DND-41 (cell line): Measurements from ENCODE around the gene NSG1.

Source experiments
- CTCF ChIP-seq: IDR thresholded peaks from 2 replicates; pipeline ENCODE4 v1.5.1; 2012; ENCODE audit warnings: borderline replicate concordance, low read length, moderate library complexity, mild to moderate bottlenecking; ENCODE audit not compliant: poor library complexity, severe bottlenecking; ENCODE audit errors: extremely low read depth
- EZH2 ChIP-seq: IDR thresholded peaks from 3 replicates; pipeline ENCODE4 v1.6.1; 2012; ENCODE audit warnings: borderline replicate concordance, low read depth, mild to moderate bottlenecking, moderate library complexity, low read length, inconsistent platforms; ENCODE audit not compliant: severe bottlenecking

- no peak for TF ChIP-seq CTCF
- TF ChIP-seq EZH2, result no peak
Measured at GRCh38 chr4:4339504-4340085, 47.3 kb upstream of the NSG1 start.
